SK-N-SH (cell line): ENCODE data around the gene PHF14. TPM values are rescaled to one million over a fixed set of nuclear protein-coding genes. Genes with fewer than 3 reads are reported as not detected.

Source experiments
- CTCF ChIA-PET: fragments of 300-600, 350-600 bp; formaldehyde crosslinking; extraction: SDS; loops from one replicate; lab custom pipeline; 2021; lab: Yijun Ruan, JAX
- POLR2A ChIA-PET: fragments of 350-600 bp; sonication (Branson Sonifier 250); formaldehyde crosslinking; extraction: SDS; loops from one replicate; lab custom pipeline; 2020; ENCODE audit warnings: antibody characterized with exemption, inconsistent platforms; lab: Yijun Ruan, JAX
- DNase-seq: peaks from one replicate; pipeline ENCODE4 v3.0.0; 2012
- H2AFZ ChIP-seq: fragments of 200-600 bp; sonication (generic); 2 replicates; pipeline ENCODE4 v1.8.1; 2016; ENCODE audit warnings: antibody characterized with exemption, mild to moderate bottlenecking, low read depth
- H3F3A ChIP-seq: fragments of 200-600 bp; sonication (generic); replicated peaks from 2 replicates; pipeline ENCODE3; 2016; ENCODE audit warnings: antibody characterized with exemption, mild to moderate bottlenecking; ENCODE audit not compliant: insufficient read depth
- H3K27ac ChIP-seq, 2 experiments: fragments of 200-500 bp in 1 of 2; fragments of 200-600 bp in 1 of 2; sonication (Bioruptor generic) in 1 of 2; sonication (generic), shearing (Covaris generic) in 1 of 2; 2 replicates each; pipeline versions ENCODE4 v1.5.1 to v1.6.1; 2014 to 2016; ENCODE audit warnings: low read depth in 2 of 2, inconsistent platforms in 1 of 2, low read length in 1 of 2, mild to moderate bottlenecking in 1 of 2, mixed read lengths in 1 of 2
- H3K27me3 ChIP-seq: fragments of 200-600 bp; sonication (generic), shearing (Covaris generic); 2 replicates; pipeline ENCODE4 v1.6.1; 2016; ENCODE audit warnings: mixed run types; ENCODE audit not compliant: insufficient read depth
- H3K36me3 ChIP-seq, 2 experiments: fragments of 200-500 bp in 1 of 2; fragments of 200-600 bp in 1 of 2; sonication (Bioruptor generic) in 1 of 2; sonication (generic) in 1 of 2; replicated peaks in 1 of 2; 2 replicates each; pipeline versions ENCODE3 to v1.5.1; 2014 to 2016; ENCODE audit warnings: low read length in 1 of 2, mild to moderate bottlenecking in 1 of 2; ENCODE audit not compliant: insufficient read depth in 2 of 2, control insufficient read depth in 1 of 2
- H3K4me1 ChIP-seq, 2 experiments: fragments of 200-500 bp in 1 of 2; fragments of 200-600 bp in 1 of 2; sonication (Bioruptor generic) in 1 of 2; sonication (generic), shearing (Covaris generic) in 1 of 2; 2 replicates each; pipeline versions ENCODE4 v1.5.1 to v1.6.1; 2014 to 2016; ENCODE audit warnings: low read depth in 1 of 2, low read length in 1 of 2, mixed run types in 1 of 2; ENCODE audit not compliant: insufficient read depth in 2 of 2, control insufficient read depth in 1 of 2
- H3K4me2 ChIP-seq: fragments of 200-600 bp; sonication (generic), shearing (Covaris generic); 2 replicates; pipeline ENCODE4 v1.6.1; 2017; ENCODE audit warnings: mixed run types
- H3K4me3 ChIP-seq, 2 experiments: fragments of 200-500 bp in 1 of 2; fragments of 200-600 bp in 1 of 2; sonication (Bioruptor generic) in 1 of 2; sonication (generic), shearing (Covaris generic) in 1 of 2; 2 replicates each; pipeline versions ENCODE4 v1.5.1 to v1.8.1; 2014 to 2016; ENCODE audit warnings: low read depth in 2 of 2, inconsistent platforms in 1 of 2, low read length in 1 of 2, mild to moderate bottlenecking in 1 of 2, mixed read lengths in 1 of 2, moderate library complexity in 1 of 2
- H3K79me2 ChIP-seq: fragments of 200-600 bp; sonication (generic); 2 replicates; pipeline ENCODE4 v1.8.1; 2017; ENCODE audit warnings: mild to moderate bottlenecking; ENCODE audit not compliant: insufficient read depth
- H3K9ac ChIP-seq: fragments of 200-600 bp; sonication (generic); 2 replicates; pipeline ENCODE4 v1.6.1; 2017; ENCODE audit warnings: mixed run types
- H3K9me2 ChIP-seq: fragments of 200-600 bp; sonication (generic); 2 replicates; pipeline ENCODE4 v1.6.1; 2017; ENCODE audit warnings: mixed run types
- H3K9me3 ChIP-seq: fragments of 200-600 bp; sonication (generic); 2 replicates; pipeline ENCODE4 v1.6.1; 2017; ENCODE audit warnings: mixed run types, mild to moderate bottlenecking, moderate library complexity
- H4K20me1 ChIP-seq: fragments of 200-600 bp; sonication (generic); 2 replicates; pipeline ENCODE4 v1.6.1; 2017; ENCODE audit warnings: mild to moderate bottlenecking, mixed run types; ENCODE audit not compliant: insufficient read depth
- CHD2 ChIP-seq: fragments of 150-350 bp; IDR thresholded peaks from 2 replicates; pipeline ENCODE4 v1.6.1; 2018; ENCODE audit warnings: low read length; ENCODE audit not compliant: partially characterized antibody
- EP300 ChIP-seq, 2 experiments: IDR thresholded peaks; 2 replicates each; pipeline versions ENCODE4 v1.4.0 to v1.6.1; 2012; ENCODE audit warnings: borderline replicate concordance in 1 of 2, low read depth in 1 of 2, low read length in 1 of 2
- FOSL2 ChIP-seq: IDR thresholded peaks from 2 replicates; pipeline ENCODE4 v1.4.0; 2012; ENCODE audit warnings: low read depth, mild to moderate bottlenecking, moderate library complexity, borderline replicate concordance
- FOXJ3 ChIP-seq: sonication (generic); formaldehyde crosslinking; IDR thresholded peaks from 2 replicates; pipeline ENCODE4 v1.5.1; 2020; ENCODE audit warnings: mild to moderate bottlenecking, missing genetic modification reagents
- FOXM1 ChIP-seq: IDR thresholded peaks from 2 replicates; pipeline ENCODE4 v1.4.0; 2012; ENCODE audit warnings: low read depth, mild to moderate bottlenecking
- GABPA ChIP-seq: IDR thresholded peaks from 2 replicates; pipeline ENCODE4 v1.4.0; 2012; ENCODE audit warnings: low read depth, mild to moderate bottlenecking
- MEF2A ChIP-seq: IDR thresholded peaks from 2 replicates; pipeline ENCODE4 v1.4.0; 2012; ENCODE audit warnings: low read depth, borderline replicate concordance
- NRF1 ChIP-seq: IDR thresholded peaks from 2 replicates; pipeline ENCODE4 v1.6.1; 2012; ENCODE audit warnings: low read depth, mild to moderate bottlenecking, low read length
- RAD21 ChIP-seq: IDR thresholded peaks from 2 replicates; pipeline ENCODE4 v1.6.1; 2012; ENCODE audit warnings: mild to moderate bottlenecking, low read length
- RCOR1 ChIP-seq: fragments of 150-350 bp; IDR thresholded peaks from 2 replicates; pipeline ENCODE4 v1.6.1; 2017; ENCODE audit warnings: antibody characterized with exemption, low read length
- RXRA ChIP-seq: IDR thresholded peaks from 2 replicates; pipeline ENCODE4 v1.4.0; 2012; ENCODE audit warnings: low read depth, mild to moderate bottlenecking, borderline replicate concordance
- SIN3A ChIP-seq: IDR thresholded peaks from 2 replicates; pipeline ENCODE4 v1.6.1; 2012; ENCODE audit warnings: low read depth, mild to moderate bottlenecking, low read length, moderate library complexity, borderline replicate concordance
- TEAD4 ChIP-seq: IDR thresholded peaks from 2 replicates; pipeline ENCODE4 v1.4.0; 2012; ENCODE audit warnings: mild to moderate bottlenecking, borderline replicate concordance; ENCODE audit not compliant: insufficient read depth
- YY1 ChIP-seq: IDR thresholded peaks from 2 replicates; pipeline ENCODE4 v1.4.0; 2012; ENCODE audit warnings: low read depth, mild to moderate bottlenecking
- WGBS: methylation state at CpG from one replicate; pipeline ENCODE4 v1.1.6; 2017; ENCODE audit warnings: low lambda C conversion rate; 5-methylcytosine and 5-hydroxymethylcytosine counted together
- polyA plus RNA-seq, 3 experiments: library from polyadenylated mRNA; depleted of rRNA; stranded (reverse); fragments of >200 nt; gene quantifications; 2 replicates each; pipeline ENCODE4 v1.2.3, GENCODE V29; 2012
- TF ChIP-seq, protein P1 (sequence below): fragments of 150-350 bp; IDR thresholded peaks from 2 replicates; pipeline ENCODE4 v1.6.1; 2016; ENCODE audit warnings: mild to moderate bottlenecking, low read depth, low read length
- TF ChIP-seq, protein P2 (sequence below): IDR thresholded peaks from 2 replicates; pipeline ENCODE4 v1.6.1; 2012; ENCODE audit warnings: mild to moderate bottlenecking, low read depth, low read length, moderate library complexity
- TF ChIP-seq, protein P3 (sequence below): IDR thresholded peaks from 2 replicates; pipeline ENCODE4 v1.4.0; 2012; ENCODE audit warnings: low read depth, borderline replicate concordance

The PHF14 gene
- polyA plus RNA-seq, 1 of the 3 experiments (the other 2 are of a cell fraction) = 19.2 TPM

DNA sequence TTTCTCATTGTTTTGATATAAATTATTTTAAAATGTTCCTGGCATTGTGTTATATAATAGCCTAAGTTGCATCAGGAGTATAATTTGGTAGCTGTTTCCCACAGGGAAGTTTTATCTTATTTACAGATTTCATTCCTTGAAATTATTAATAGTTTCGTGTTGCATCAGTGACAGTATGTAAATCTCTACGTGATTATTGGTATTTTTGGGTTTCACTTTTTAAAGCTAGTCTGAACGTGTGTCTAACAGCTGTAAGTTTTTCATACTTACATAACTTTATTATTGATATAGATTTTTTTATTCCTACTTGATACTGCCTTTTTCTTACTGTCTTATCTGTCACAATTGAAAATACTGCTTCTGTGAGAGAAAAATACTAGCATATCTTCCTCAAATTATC lies 167.9 kb downstream of the PHF14 start (continued):
- TF ChIP-seq FOXM1 (no peak), FOXJ3 (CRISPR knock-in tag) (no peak), RCOR1 (no peak)
- TF ChIP-seq, protein P1, sequence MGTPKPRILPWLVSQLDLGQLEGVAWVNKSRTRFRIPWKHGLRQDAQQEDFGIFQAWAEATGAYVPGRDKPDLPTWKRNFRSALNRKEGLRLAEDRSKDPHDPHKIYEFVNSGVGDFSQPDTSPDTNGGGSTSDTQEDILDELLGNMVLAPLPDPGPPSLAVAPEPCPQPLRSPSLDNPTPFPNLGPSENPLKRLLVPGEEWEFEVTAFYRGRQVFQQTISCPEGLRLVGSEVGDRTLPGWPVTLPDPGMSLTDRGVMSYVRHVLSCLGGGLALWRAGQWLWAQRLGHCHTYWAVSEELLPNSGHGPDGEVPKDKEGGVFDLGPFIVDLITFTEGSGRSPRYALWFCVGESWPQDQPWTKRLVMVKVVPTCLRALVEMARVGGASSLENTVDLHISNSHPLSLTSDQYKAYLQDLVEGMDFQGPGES = no peak
- TF ChIP-seq, protein P2, sequence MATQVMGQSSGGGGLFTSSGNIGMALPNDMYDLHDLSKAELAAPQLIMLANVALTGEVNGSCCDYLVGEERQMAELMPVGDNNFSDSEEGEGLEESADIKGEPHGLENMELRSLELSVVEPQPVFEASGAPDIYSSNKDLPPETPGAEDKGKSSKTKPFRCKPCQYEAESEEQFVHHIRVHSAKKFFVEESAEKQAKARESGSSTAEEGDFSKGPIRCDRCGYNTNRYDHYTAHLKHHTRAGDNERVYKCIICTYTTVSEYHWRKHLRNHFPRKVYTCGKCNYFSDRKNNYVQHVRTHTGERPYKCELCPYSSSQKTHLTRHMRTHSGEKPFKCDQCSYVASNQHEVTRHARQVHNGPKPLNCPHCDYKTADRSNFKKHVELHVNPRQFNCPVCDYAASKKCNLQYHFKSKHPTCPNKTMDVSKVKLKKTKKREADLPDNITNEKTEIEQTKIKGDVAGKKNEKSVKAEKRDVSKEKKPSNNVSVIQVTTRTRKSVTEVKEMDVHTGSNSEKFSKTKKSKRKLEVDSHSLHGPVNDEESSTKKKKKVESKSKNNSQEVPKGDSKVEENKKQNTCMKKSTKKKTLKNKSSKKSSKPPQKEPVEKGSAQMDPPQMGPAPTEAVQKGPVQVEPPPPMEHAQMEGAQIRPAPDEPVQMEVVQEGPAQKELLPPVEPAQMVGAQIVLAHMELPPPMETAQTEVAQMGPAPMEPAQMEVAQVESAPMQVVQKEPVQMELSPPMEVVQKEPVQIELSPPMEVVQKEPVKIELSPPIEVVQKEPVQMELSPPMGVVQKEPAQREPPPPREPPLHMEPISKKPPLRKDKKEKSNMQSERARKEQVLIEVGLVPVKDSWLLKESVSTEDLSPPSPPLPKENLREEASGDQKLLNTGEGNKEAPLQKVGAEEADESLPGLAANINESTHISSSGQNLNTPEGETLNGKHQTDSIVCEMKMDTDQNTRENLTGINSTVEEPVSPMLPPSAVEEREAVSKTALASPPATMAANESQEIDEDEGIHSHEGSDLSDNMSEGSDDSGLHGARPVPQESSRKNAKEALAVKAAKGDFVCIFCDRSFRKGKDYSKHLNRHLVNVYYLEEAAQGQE = no peak

DNA sequence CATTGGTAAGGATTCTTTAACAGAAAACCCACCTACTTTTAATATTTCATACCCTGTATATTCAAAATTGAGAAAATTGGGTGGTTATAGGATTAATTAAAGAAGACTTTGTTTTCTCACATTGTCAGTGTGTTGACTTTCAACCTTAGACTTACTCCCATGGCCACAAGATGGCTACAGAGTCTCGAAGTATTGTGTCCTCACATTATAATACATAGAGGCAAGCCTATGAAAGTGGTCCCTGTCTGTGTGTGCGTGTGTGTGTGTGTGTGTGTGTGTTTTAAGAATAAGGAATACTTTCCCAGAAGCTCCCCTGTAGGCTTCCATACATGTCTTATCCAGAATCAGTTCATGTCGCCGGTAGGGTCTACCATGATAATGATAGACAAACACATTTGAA lies 180.0 kb downstream of the PHF14 start:
- no peaks in the 10 kb centered on the region for H4K20me1 ChIP-seq
- H3K4me2 ChIP-seq = no peak overlapping the region
- no peak for DNase-seq
- no peaks in the 10 kb centered on the region for H3K27me3 ChIP-seq
- H3K4me1 ChIP-seq = no peaks in the 10 kb centered on the region; a peak in 1 of 4 replicates
- POLR2A ChIA-PET = no interaction called here
- no peak overlapping the region for H3K4me3 ChIP-seq
- CTCF ChIA-PET = no interaction called here
- peaks cover 11% of the 10 kb centered on the region for H3F3A ChIP-seq
- 85% methylated on average over 4 of the region's 4 CpGs for WGBS
- no peak overlapping the region for H3K27ac ChIP-seq
- no peak overlapping the region for H2AFZ ChIP-seq
- H3K9me2 ChIP-seq = no peaks in the 10 kb centered on the region
- no peaks in the 10 kb centered on the region for H3K79me2 ChIP-seq
- H3K9ac ChIP-seq = no peak overlapping the region
- no peaks in the 10 kb centered on the region for H3K9me3 ChIP-seq
- TF ChIP-seq CHD2 (no peak), EP300 (IDR thresholded peaks at IDR 0.05; ENCODE audit: borderline replicate concordance in 1 of 2, low read depth in 1 of 2, low read length in 1 of 2) (no peak), RAD21 (0 out of 2 replicates have a peak, but pooled peaks have one; percentile 7), YY1 (no peak), GABPA (no peak)
- peaks cover 10 to 19% of the 10 kb centered on the region in 2 experiments for H3K36me3 ChIP-seq

DNA sequence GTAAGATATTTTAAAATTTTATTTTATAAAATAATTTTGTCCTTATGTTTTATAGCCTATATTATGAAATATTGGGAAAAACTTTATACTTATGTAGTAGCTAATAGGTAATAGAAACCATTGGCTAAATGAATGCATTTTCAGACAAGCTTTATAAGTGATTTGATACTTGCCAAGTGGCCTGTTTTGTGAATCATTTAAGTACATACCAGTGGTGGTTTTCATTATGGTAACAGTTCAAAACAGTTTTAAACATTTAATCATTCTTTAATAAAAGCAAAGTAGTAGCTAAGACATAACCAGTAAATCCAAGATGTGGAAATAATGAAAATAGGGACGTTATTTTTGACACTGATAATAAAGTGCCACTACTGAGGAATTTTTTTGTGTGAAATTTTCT lies 182.2 kb downstream of the PHF14 start:
- Histone ChIP-seq H4K20me1 (no peaks in the 10 kb centered on the region), H3F3A (peaks cover 7% of the 10 kb centered on the region), H3K27me3 (no peaks in the 10 kb centered on the region), H2AFZ (no peak overlapping the region), H3K79me2 (no peaks in the 10 kb centered on the region), H3K36me3 (peaks cover 0 to 5% of the 10 kb centered on the region in 2 experiments), H3K4me3 (no peak overlapping the region), H3K4me1 (no peaks in the 10 kb centered on the region), H3K9ac (no peak overlapping the region), H3K9me3 (no peaks in the 10 kb centered on the region), H3K4me2 (no peak overlapping the region), H3K27ac (no peak overlapping the region), H3K9me2 (no peaks in the 10 kb centered on the region)
- CTCF ChIA-PET = interaction anchor here (0.6 to 1.2 kb wide), 2 partner anchors 56 to 1354 kb away, joined by 3 to 5 read pairs; no protein-coding TSS in a partner anchor
- POLR2A ChIA-PET = no interaction called here
- 95% methylated on average over 1 of the region's 1 CpG for WGBS
- DNase-seq = no peak
- TF ChIP-seq, protein P2 = no peak
- TF ChIP-seq FOXM1 = no peak
- TF ChIP-seq NRF1 = no peak
- no peak for TF ChIP-seq FOSL2
- TF ChIP-seq TEAD4 = no peak
- no peak for TF ChIP-seq EP300 (IDR thresholded peaks at IDR 0.05; ENCODE audit: borderline replicate concordance in 1 of 2, low read depth in 1 of 2, low read length in 1 of 2)
- TF ChIP-seq RXRA = no peak
- TF ChIP-seq, protein P3, sequence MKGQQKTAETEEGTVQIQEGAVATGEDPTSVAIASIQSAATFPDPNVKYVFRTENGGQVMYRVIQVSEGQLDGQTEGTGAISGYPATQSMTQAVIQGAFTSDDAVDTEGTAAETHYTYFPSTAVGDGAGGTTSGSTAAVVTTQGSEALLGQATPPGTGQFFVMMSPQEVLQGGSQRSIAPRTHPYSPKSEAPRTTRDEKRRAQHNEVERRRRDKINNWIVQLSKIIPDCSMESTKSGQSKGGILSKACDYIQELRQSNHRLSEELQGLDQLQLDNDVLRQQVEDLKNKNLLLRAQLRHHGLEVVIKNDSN = no peak
- TF ChIP-seq MEF2A = no peak
- no peak for TF ChIP-seq SIN3A
